ENCODE measurements around the gene TOB2.
A peak's percentile ranks its signal among the peaks of the same experiment; 100 is the strongest.
"Not testable (repeated sequence)": the region's sequence is repeated elsewhere in the genome, so short reads cannot be mapped to it uniquely, and the experiment has no call there.

TOB2 gene

GRCh38 chr22:41461901-41462300 is 15.3 kb upstream of the TOB2 start:
- DNase-seq: no peak

DNA sequence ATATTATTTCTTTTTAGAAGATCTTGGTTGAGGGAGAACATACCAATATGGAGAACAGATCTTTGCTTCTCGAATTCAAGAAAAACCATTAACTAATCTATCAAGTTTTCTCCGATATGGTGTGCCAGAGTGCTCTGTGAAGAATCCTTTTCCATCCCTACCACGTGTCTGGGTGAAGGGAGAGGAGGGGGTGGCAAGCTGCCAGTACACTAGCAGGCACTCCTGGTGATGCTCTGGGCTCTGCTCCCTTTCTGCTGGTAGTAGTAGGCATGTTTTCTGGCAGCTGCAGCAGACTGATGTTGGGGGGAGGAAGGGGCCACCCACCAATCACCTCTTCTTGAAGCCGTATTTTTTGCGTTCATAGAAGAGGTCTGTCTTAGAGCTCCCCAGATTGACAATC is 13.5 kb upstream of the TOB2 start:
- not testable (repeated sequence) for DNase-seq

- no peak for DNase-seq
These were observed 12.8 kb upstream of the TOB2 start for GRCh38 chr22:41459431-41459830.

DNA sequence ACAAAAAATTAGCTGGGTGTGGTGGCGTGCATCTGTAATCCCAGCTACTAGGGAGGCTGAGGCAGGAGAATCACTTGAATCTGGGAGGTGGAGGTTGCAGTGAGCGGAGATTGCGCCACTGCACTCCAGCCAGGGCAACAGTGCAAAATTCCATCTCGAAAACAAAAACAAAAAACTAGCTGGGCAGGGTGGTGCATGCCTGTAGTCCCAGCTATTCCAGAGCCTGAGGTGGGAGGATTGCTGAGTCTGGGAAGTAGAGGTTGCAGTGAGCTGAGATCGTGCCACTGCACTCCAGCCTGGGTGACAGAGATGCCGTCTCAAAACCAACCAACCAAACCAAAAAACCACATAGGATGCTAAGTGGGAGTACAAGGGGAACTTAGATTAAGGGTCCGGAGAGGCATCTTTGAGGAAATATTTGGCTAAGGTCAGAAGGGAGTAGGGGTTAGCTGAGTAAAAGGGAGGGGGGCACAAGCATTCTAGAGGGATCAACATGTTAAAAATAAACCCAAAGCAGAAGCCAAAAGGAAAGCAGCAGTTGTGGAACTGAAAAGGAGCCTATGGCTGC is 11.6 kb upstream of the TOB2 start:
- no peak for DNase-seq

GRCh38 chr22:41448189-41448808 is 1.7 kb upstream of the TOB2 start:
- peak; percentile 100 for DNase-seq

DNA sequence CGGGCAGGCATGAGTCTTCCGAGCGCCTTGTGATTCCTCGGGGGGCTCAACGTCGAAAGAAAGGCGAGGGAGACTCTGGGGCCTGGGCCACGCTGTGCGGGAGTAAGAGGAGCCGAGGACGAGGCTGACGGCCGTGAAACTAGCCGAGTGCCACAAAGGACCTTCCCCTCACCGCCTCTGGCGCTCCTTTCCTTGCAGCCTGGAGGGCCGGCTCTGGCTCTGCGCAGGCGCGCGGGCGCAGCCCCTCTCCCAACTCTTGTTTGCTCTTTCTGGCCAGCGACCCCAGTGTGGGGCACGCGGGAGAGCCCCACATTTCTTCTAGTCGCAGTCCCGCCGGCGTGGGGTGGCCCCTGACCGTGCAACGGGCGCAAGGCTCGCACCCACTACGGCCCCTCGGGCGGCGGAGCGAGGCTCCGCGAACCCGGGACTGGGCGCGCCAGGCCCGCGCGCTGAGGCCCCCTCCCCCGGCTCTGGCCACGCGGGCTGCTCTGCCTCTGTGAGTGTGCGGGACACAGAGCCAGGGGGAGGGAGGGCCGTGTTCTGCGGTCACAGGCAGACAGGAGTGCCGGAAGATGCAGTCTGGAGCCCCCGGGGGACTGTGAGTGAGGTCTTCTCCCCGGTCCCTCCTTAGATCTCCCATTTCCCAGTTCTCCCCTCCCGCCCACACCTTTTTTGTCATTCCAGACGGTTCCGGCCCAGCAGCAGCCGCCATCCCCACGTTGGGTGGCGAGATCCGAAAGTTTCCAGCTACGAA is 1.0 kb upstream of the TOB2 start:
- peak; percentile 87 for DNase-seq

DNA sequence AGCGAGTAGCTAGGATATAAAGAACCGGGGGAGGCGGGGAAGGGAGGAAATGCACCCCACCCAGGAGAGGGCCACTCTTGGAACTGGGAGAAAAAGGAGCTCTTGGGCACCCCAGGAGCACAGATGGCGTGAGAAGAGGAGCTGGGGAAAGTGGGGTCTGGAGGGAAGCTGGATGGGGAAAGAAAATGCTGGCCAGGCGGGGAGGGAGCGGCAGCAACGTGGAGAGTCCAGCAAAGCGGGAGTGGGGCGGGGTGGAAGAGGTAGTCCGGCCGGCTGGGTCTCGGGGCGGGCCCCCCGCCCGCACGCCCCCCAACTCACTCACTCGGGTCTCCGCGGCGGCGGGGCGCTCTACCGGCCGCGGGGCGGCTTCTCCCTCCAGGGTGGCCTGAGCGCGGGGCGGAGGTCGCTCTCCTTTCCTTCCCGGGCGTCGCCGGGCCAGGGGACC is 522 bp downstream of the TOB2 start:
- DNase-seq: peak; percentile 75

DNA sequence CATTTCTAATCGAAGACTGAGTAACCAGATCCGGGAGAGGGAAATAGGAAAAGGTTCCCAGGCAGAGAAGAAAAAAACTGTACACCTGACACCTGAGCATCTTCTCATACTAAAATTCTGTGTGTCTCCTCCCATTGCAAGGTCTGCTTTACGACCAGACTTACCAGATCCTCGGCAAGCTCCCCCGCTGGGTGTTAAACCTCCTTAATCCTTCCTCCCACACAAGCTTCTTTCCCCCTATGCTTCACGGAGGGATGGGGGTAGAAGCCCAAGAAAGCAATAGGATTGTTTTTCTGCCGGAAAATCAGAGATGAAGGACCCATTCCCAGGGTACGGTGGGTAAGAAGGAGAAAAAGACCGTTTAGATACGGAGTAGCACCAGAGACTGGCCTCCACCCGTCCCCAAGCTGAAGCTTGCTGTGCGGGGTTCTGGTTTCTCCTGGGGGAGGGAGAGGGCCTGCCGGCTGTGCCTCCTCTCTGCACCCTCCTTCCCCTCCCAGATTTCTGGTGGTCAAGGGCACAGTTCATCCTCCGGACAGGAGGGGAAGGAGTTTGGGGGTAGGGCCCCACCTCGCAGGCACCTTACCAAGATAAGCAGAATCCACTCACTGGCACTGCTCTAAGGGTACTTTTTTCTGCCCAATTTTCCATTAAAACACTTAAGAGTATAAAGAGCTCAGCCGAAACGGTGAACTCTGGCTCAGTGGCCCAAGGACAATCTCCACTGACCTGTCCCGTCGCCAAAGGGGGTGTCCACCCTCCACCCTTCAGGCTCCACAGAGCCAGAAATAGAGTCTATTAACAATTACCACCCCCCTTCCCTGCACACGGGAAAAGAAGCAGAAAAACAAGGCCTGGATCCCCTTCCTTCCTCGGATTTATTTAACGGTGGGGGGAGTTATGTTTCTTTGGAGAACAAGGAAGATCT is 1.2 kb downstream of the TOB2 start:
- peak; percentile 78 for DNase-seq

DNA sequence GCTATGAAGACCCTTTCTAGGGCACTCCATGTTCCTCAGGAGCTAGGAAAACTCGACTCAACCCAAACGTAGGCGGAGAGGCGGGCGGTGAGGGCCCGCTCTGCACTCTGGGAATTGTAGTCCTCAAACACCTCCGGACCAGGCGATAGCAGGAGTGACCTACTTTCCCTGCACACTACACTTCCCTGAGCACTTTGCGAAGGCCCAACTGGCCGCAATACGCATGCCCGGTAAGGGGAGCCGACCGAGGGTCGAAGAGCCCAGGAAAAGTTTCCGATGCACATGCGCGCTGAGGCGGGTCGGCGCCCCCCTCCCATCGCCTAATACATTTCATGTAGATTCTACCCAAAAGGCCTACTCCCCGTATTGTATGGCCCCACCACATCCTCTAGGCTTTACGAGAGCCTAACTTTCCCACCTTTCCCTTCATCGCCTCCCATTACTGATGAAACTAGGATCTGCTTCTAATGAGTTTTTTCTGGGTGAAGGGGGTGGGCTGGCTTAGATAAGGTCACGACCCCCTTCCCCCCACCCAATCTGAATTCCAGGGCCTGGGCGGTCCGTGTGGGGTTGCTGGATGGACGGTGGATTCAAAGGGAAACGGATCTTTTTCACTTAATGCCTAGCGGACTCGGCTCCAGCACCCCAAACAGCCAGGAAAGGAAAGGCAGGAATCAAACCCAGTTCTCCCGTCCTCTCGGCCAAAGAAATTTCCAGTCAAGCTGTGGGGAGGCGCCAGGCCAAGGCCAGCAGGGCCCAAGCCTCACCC is 2.1 kb downstream of the TOB2 start:
- DNase-seq: peak; percentile 98

GRCh38 chr22:41442240-41442792 is 4.3 kb downstream of the TOB2 start:
- no peak for DNase-seq

DNA sequence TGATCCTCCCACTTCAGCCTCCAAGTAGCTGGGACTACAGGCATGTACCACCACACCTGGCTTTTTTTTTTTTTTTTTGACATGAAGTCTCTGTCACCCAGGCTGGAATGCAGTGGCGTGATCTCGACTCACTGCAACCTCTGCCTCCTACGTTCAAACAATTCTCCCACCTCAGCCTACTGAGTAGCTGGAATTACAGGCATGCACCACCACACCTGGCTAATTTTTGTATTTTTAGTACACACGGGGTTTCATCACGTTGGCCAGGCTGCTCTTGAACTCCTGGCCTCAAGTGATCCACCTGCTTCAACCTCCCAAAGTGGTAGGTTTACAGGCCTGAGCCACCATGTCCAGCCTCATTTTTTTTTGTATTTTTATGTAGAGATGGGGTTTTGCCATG is 6.1 kb downstream of the TOB2 start:
- DNase-seq: not testable (repeated sequence)

GRCh38 chr22:41437198-41437597 is 9.4 kb downstream of the TOB2 start:
- DNase-seq: no peak

DNA sequence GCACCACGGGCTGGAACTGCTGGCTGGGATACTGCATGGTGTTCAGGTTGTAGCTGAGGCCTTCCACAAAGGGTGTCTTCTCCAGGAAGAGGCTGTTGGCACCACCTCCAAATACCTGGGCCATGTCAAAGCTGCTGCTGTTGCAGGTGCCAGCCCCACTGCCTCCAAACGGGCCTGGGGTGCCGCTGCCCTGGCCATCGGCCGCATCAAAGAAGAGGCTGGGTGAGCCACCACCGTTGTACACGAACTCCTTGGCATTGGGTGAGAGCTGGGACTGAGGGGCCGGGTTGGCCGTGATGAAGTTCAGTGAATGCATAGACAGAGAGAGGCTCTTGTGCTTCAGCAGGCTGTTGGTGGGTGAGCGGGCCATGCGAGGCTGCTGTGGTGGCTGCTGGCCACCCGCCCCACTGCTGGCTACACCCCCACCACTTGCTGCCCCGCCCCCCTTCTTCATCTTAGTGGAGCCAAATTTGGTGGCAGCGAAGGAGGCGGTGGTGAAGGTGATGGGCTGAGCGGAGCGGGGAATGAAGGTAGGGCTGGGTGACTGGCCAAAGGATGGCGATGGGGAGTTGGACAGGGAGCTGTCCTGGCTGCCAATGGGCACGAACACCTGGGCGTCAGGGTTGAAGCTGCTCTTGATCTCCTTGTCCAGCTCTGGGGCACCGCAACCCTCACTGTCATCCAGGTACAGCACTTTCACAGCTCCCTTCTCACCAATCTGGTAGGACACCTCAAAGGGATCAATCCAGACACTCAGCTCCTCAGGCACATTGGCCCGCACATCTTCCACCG is 10.1 kb downstream of the TOB2 start:
- no peak for DNase-seq

- no peak for DNase-seq
These were observed 11.0 kb downstream of the TOB2 start for GRCh38 chr22:41435560-41435959.

DNA sequence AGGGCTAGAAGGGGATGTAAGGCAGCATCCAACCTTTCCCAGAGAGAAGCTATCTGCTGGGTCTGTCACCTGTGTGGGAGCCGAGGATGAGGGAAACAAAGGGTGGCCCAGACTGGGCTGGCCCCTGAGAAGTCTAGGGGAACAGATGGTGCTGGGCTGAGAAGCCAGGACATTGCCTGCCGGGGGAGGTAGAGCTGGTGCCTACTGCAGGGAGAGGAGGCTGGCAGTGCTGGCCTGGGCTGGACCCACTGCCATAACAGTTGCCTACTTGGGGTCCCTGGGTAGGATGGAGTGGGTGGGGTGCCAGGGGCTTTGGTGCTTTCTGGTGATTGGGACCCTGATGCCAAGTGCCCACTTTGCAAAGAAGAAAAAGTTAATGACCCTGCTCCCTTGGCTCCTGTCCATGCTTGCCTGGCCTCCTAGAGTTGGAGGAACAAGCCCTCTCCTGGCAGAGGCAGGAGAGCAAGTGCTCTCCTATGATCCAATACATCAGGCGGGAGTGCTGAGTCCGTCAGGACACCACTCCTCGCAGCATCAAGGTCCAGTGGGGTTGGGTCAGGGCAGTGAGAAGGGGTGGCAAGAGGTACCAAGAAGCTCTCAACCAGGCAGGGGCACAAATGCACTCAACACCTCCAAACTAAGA is 12.1 kb downstream of the TOB2 start:
- DNase-seq: not testable (repeated sequence)

DNA sequence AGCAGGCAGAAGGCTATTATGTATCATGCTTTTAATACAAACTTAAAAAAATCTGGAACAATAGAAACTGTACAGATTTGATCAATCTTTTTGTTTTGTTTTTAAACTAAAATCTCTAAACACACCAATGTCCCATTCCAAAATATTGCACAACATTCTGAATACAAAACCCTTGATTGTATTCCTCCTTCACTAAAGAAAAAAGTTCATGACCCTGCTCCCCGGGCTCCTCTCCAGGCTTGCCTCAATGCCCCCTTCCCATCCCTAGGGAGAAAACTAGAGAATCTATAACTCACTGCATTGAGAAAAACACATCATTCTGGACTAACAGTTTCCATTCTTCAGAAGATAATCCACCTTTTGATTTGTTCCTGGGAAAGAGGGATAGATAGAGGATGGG is 13.1 kb downstream of the TOB2 start:
- DNase-seq: not testable (repeated sequence)

DNA sequence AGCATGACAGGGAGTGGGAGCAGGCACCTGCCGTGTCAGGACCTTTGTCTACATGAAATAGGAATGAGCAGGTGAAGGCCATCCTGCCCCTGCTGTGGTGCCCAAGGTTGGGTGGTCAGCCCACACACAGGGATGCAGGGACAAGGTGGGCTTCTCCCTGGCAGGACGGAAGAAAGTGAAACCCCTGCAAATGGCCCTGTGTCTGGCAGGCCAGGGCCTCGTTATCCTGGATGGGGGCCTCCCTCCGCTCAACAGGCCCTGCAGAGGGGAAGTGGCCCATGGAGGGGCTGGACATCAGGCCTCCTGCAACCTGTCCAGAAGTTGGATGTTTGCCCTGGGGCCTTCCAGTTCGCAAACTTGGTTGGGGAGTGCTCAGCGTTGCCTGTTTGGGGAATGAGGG is 14.9 kb downstream of the TOB2 start:
- DNase-seq: no peak

GRCh38 chr22:41429951-41430332 is 16.7 kb downstream of the TOB2 start:
- DNase-seq: no peak

DNA sequence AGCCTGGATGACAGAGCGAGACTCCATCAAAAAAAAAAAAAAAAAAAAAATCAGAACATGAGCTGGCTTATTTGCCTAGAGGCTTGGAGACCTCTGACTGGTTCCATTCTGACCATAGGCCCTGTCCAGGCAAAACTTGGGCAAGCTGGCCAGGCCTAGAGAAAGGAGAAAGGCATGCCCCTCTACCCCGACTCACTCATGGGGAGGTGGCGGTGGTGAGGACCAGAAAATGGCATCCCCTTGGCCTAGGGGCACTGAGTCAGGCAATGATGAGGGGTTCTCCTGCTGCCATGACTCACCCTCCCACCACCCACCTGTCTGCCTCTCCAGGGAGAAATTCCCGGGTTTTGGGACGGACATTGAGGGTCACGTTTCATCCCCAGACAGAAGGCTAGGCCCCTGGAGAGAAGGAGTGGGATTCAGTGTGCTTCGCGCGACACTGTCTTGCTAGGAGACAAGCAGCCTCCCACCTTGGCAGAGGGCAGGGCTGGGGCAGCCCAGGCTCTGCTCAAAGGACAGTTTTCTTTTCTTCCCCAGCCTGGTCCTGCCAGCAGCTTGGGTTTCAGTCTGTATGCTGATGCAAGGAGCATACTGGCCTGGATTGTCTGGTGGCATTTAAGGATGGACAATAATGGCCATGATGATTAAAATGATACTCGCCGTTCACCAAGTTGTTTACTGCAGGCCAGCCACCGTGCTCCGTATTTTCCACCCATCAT is 17.2 kb downstream of the TOB2 start:
- DNase-seq: peak; percentile 20
